GM12801 (cell line): ENCODE measurements around the gene EXOC3L2.

Experiments used
- CTCF ChIP-seq: IDR thresholded peaks from one replicate; pipeline ENCODE4 v1.5.1; 2011; ENCODE audit warnings: control low read depth; ENCODE audit not compliant: insufficient read length; ENCODE audit errors: extremely low read depth

The EXOC3L2 gene

GRCh38 chr19:45249261-45250033 lies 4.2 kb upstream of the EXOC3L2 start:
- TF ChIP-seq CTCF: no peak

- no peak for TF ChIP-seq CTCF
Measured at GRCh38 chr19:45247136-45247535, 1.9 kb upstream of the EXOC3L2 start.

- no peak for TF ChIP-seq CTCF
Measured at GRCh38 chr19:45245826-45246225, 619 bp upstream of the EXOC3L2 start.

DNA sequence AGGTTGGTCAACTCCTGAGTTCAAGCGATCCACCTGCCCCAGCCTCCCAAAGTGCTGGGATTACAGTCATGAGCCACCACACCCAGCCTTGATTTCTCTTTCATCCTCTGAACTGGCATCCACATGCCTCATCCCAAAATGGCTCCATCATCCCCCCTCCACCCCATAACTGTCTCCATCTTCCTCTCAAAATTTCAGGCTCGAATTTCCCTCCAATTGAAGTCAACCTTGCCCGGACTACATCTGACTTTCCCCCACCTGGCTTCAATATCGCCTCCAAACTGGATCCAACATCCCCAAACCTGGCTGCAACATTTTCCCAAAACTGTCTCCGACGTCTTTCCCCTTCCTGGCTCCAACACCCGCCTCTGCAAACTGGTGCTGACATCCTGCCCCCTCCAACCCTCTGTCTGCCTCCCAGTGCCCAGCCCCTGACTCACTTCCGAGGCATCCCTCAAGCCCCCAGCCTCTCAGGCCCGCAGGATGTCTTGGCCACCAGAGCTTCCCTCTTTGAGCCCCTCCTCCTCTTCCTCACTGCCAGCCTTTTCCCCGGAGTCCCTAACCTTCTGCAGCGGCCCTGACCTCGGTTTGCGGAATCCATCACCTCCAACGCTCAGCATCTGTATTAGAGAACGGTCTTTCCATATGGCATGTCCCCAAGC lies 943 bp downstream of the EXOC3L2 start:
- no peak for TF ChIP-seq CTCF

DNA sequence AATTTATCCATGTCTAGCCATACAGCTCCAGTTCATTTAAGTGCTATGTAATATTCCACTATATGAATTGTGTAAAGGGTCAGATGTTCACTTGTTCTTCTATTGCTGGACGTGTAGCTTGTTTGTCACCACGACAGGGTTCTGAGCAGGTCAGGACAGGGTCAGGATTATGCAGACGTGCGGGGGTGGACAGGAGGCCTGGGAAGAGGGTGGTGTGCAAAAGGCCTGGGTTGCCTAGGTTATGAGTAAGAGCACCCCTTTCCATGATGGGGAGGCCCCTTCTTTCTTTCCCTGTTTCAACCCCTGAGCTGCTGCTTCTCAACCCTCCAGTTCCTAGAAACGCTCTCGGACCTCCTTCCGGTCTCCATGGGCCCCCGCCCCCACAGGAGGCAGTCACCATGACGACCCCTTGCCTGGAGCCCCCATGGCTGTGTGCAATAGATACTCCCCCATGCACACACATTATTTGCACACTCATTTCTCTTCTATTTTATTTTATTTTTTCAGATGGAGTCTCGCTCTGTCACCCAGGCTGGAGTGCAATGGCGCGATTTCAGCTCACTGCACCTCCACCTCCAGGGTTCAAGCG lies 2.0 kb downstream of the EXOC3L2 start:
- no peak for TF ChIP-seq CTCF

- TF ChIP-seq CTCF: no peak
Measured at GRCh38 chr19:45238556-45238955, 6.7 kb downstream of the EXOC3L2 start.

- no peak for TF ChIP-seq CTCF
Measured at GRCh38 chr19:45235485-45235884, 9.7 kb downstream of the EXOC3L2 start.
